Common myeloid progenitor, CD34-positive (primary cell): ENCODE measurements around the gene TRIOBP.
"Not testable (repeated sequence)": the region's sequence is repeated elsewhere in the genome, so short reads cannot be mapped to it uniquely, and the experiment has no call there.

Experiments used
- CTCF ChIA-PET: fragments of 350-600 bp; sonication (Branson Sonifier 250); formaldehyde crosslinking; loops from one replicate; lab custom pipeline; 2021; ENCODE audit warnings: antibody characterized with exemption; lab: Charles Lee
- POLR2A ChIA-PET: fragments of 350-600 bp; sonication (Branson Sonifier 250); formaldehyde crosslinking; loops from one replicate; lab custom pipeline; 2021; ENCODE audit warnings: antibody characterized with exemption; lab: Charles Lee
- DNase-seq, 3 donors: peaks; one replicate each; pipeline versions ENCODE4 v3.0.0 to v3.0.0-alpha.2; 2013
- H3K27ac ChIP-seq, 2 experiments: 1 replicate in 1 of 2; 2 replicates in 1 of 2; pipeline ENCODE4 v1.7.0; 2013; ENCODE audit warnings: inconsistent platforms in 2 of 2, low read length in 2 of 2, mild to moderate bottlenecking in 2 of 2, low read depth in 1 of 2, moderate library complexity in 1 of 2; ENCODE audit not compliant: severe bottlenecking in 2 of 2, insufficient read depth in 1 of 2, poor library complexity in 1 of 2
- H3K27me3 ChIP-seq, 5 experiments: replicated peaks in 2 of 5; 1 replicate in 3 of 5; 2 replicates in 2 of 5; pipeline versions ENCODE4 v1.6.1 to v1.7.0; 2013; ENCODE audit warnings: low read length in 4 of 5, mild to moderate bottlenecking in 2 of 5, moderate library complexity in 2 of 5, inconsistent platforms in 1 of 5; ENCODE audit not compliant: insufficient read depth in 5 of 5, control insufficient read depth in 4 of 5
- H3K36me3 ChIP-seq, 4 experiments: 1 replicate in 2 of 4; 2 replicates in 2 of 4; pipeline versions ENCODE4 v1.6.1 to v1.7.0; 2013; ENCODE audit warnings: low read length in 3 of 4, control low read depth in 1 of 4, mild to moderate bottlenecking in 1 of 4; ENCODE audit not compliant: control insufficient read depth in 4 of 4, insufficient read depth in 4 of 4
- H3K4me1 ChIP-seq, 4 experiments: 1 replicate in 3 of 4; 2 replicates in 1 of 4; pipeline versions ENCODE4 v1.6.1 to v1.7.1; 2013; ENCODE audit warnings: low read length in 3 of 4, mild to moderate bottlenecking in 3 of 4, control low read depth in 1 of 4, inconsistent platforms in 1 of 4, moderate library complexity in 1 of 4; ENCODE audit not compliant: control insufficient read depth in 4 of 4, insufficient read depth in 4 of 4; ENCODE audit errors: control extremely low read depth in 1 of 4
- H3K4me3 ChIP-seq, 7 experiments: 1 replicate in 4 of 7; 2 replicates in 3 of 7; pipeline versions ENCODE4 v1.5.1 to v1.7.0; 2013; ENCODE audit warnings: mild to moderate bottlenecking in 7 of 7, low read length in 6 of 7, moderate library complexity in 6 of 7, inconsistent platforms in 2 of 7, low read depth in 2 of 7, control low read depth in 1 of 7; ENCODE audit not compliant: insufficient read depth in 4 of 7, control insufficient read depth in 1 of 7; ENCODE audit errors: extremely low read depth in 1 of 7
- H3K9me3 ChIP-seq, 5 experiments: 1 replicate in 4 of 5; 2 replicates in 1 of 5; pipeline versions ENCODE4 v1.6.1 to v1.7.1; 2013; ENCODE audit warnings: low read length in 4 of 5, mild to moderate bottlenecking in 2 of 5, inconsistent platforms in 1 of 5, low read depth in 1 of 5, moderate library complexity in 1 of 5; ENCODE audit not compliant: control insufficient read depth in 4 of 5, insufficient read depth in 2 of 5; ENCODE audit errors: control extremely low read depth in 1 of 5
- WGBS: methylation state at CpG from one replicate; pipeline ENCODE4 v1.1.5; 2013; ENCODE audit not compliant: insufficient coverage; 5-methylcytosine and 5-hydroxymethylcytosine counted together

TRIOBP gene

DNA sequence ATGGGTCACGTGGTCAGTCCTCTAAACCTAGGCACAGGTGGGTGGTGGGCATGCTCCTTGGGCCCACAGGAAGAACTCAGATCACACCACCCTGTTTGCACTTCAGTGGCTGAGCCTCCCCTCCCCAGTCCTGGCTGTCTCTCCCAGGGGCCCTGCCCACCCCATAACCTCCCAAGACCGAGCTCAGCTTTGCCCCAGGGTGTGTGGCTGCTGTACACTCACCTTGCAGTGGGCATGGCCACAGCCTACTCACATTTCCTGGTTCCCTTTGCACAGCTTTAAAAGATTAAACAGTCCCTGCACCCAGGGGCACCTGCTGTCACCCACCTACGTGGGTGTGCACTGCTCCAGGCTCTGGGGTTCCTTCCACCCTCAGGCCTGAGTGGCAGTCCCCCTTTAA, 13.8 kb downstream of the TRIOBP start:
- CTCF ChIA-PET = interaction anchor here (0.9 to 1.1 kb wide), 3 partner anchors 20 to 68 kb away, joined by 3 to 4 read pairs (median 3); no protein-coding TSS in a partner anchor

GRCh38 chr22:37711490-37711889, 14.6 kb downstream of the TRIOBP start:
- DNase-seq = no peak
- Histone ChIP-seq H3K36me3 (peaks cover 0 to 4% (median 0%) of the 10 kb centered on the region in 4 experiments), H3K4me1 (peaks cover 0 to 5% (median 2%) of the 10 kb centered on the region in 4 experiments), H3K27me3 (no peaks in the 10 kb centered on the region), H3K27ac (no peak overlapping the region), H3K4me3 (no peak overlapping the region), H3K9me3 (no peaks in the 10 kb centered on the region)
- 98% methylated on average over 5 of the region's 10 CpGs for WGBS
- ChIA-PET POLR2A (interaction anchor here (0.6 to 0.7 kb wide), 2 partner anchors 12 to 132 kb away, joined by 3 read pairs; no protein-coding TSS in a partner anchor), CTCF (interaction anchor here (0.6 to 1.7 kb wide), 6 partner anchors 14 to 69 kb away, joined by 3 to 5 read pairs (median 3); partner anchors contain the start of gene TRIOBP)

More for the DNA sequence above, 13.8 kb downstream of the TRIOBP start:
- Histone ChIP-seq H3K27ac (no peak overlapping the region), H3K27me3 (no peaks in the 10 kb centered on the region), H3K36me3 (peaks cover 0 to 2% (median 0%) of the 10 kb centered on the region in 4 experiments), H3K4me3 (no peak overlapping the region), H3K4me1 (peaks cover 0 to 5% (median 2%) of the 10 kb centered on the region in 4 experiments), H3K9me3 (no peaks in the 10 kb centered on the region)
- DNase-seq = no peak
- POLR2A ChIA-PET = no interaction called here
- WGBS = 100% methylated on average over 3 of the region's 3 CpGs

GRCh38 chr22:37713761-37714160, 16.9 kb downstream of the TRIOBP start:
- Histone ChIP-seq H3K4me3 (no peak overlapping the region), H3K4me1 (peaks cover 0 to 2% (median 1%) of the 10 kb centered on the region in 4 experiments), H3K36me3 (peaks cover 0 to 4% (median 0%) of the 10 kb centered on the region in 4 experiments), H3K9me3 (no peaks in the 10 kb centered on the region), H3K27me3 (no peaks in the 10 kb centered on the region), H3K27ac (no peak overlapping the region)
- ChIA-PET POLR2A (interaction anchor here (0.6 kb wide), 1 partner anchor 14 kb away, joined by 4 read pairs; no protein-coding TSS in a partner anchor), CTCF (no interaction called here)
- no peak for DNase-seq
- WGBS = 97% methylated on average over 7 of the region's 7 CpGs

GRCh38 chr22:37714634-37715033, 17.8 kb downstream of the TRIOBP start:
- ChIA-PET CTCF (interaction anchor here (1.1 kb wide), 1 partner anchor 71 kb away, joined by 3 read pairs; no protein-coding TSS in a partner anchor), POLR2A (no interaction called here)

DNA sequence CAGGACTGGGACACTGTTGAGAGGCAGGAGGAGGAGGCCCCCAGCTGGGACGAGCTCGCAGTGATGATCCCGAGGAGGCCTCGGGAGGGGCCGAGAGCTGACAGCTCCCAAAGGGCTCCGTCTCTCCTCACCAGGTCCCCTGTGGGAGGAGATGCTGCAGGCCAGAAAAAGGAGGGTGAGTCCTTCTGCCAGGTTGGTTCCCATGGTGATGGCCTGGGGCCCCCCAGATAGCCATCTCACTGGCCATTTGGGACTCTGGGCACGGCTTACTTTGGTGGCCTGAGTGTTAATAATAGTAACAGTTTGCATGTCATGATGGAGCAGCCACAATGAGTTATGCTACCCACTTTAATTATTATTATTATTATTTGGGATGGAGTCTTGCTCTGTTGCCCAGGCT, 18.9 kb downstream of the TRIOBP start:
- 96% methylated on average over 6 of the region's 7 CpGs for WGBS
- CTCF ChIA-PET = interaction anchor here (1.1 kb wide), 1 partner anchor 15 kb away, joined by 6 read pairs; no protein-coding TSS in a partner anchor
- no peak overlapping the region for H3K4me3 ChIP-seq

More at GRCh38 chr22:37714634-37715033, 17.8 kb downstream of the TRIOBP start:
- Histone ChIP-seq H3K27me3 (no peaks in the 10 kb centered on the region), H3K4me3 (no peak overlapping the region), H3K36me3 (peaks cover 0 to 4% (median 0%) of the 10 kb centered on the region in 4 experiments), H3K27ac (no peak overlapping the region), H3K9me3 (no peaks in the 10 kb centered on the region), H3K4me1 (peaks cover 0 to 2% (median 0%) of the 10 kb centered on the region in 4 experiments)
- WGBS = 100% methylated on average over 2 of the region's 2 CpGs
- DNase-seq = no peak

GRCh38 chr22:37716708-37717107, 19.9 kb downstream of the TRIOBP start:
- H3K9me3 ChIP-seq = no peaks in the 10 kb centered on the region
- H3K4me3 ChIP-seq = no peak overlapping the region
- H3K36me3 ChIP-seq = peaks cover 0 to 4% (median 0%) of the 10 kb centered on the region in 4 experiments
- H3K27me3 ChIP-seq = no peaks in the 10 kb centered on the region
- H3K4me1 ChIP-seq = peaks cover 0 to 2% (median 0%) of the 10 kb centered on the region in 4 experiments
- ChIA-PET CTCF (no interaction called here), POLR2A (no interaction called here)
- WGBS = 88% methylated on average over 9 of the region's 9 CpGs
- no peak for DNase-seq
- no peak overlapping the region for H3K27ac ChIP-seq

More for the DNA sequence above, 18.9 kb downstream of the TRIOBP start:
- Histone ChIP-seq H3K9me3 (no peaks in the 10 kb centered on the region), H3K36me3 (peaks cover 0 to 4% (median 0%) of the 10 kb centered on the region in 4 experiments), H3K27ac (no peak overlapping the region), H3K27me3 (no peaks in the 10 kb centered on the region), H3K4me1 (peaks cover 0 to 2% (median 0%) of the 10 kb centered on the region in 4 experiments)
- DNase-seq = no peak
- POLR2A ChIA-PET = no interaction called here

DNA sequence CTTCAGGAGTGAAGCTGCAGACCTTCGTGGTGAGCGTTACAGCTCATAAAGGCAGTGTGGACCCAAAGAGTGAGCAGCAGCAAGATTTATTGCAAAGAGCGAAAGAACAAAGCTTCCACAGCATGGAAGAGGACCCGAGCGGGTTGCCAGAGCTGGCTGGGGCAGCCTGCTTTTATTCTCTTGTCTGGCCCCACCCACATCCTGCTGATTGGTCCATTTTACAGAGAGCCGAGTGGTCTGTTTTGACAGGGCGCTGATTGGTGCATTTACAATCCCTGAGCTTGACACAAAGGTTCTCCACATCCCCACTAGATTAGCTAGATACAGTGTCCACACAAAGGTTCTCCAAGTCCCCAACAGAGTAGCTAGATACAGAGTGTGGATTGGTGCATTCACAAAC, 20.4 kb downstream of the TRIOBP start:
- H3K27me3 ChIP-seq, CTCF ChIA-PET, H3K9me3 ChIP-seq, DNase-seq, H3K36me3 ChIP-seq, H3K4me1 ChIP-seq, POLR2A ChIA-PET, H3K27ac ChIP-seq, H3K4me3 ChIP-seq: not testable (repeated sequence)
- 95% methylated on average over 6 of the region's 7 CpGs for WGBS
